ENCODE data around the gene PA2G4. TPM values are rescaled to one million over a fixed set of nuclear protein-coding genes. Genes with fewer than 3 reads are reported as not detected.
"Not testable (repeated sequence)": the region's sequence is repeated elsewhere in the genome, so short reads cannot be mapped to it uniquely, and the experiment has no call there.

Gene PA2G4
- total and polyA plus RNA-seq, 2 donors (not counting 3 experiments of a cell fraction or from before 2014, with no cell fraction given): 121 to 188 TPM

DNA sequence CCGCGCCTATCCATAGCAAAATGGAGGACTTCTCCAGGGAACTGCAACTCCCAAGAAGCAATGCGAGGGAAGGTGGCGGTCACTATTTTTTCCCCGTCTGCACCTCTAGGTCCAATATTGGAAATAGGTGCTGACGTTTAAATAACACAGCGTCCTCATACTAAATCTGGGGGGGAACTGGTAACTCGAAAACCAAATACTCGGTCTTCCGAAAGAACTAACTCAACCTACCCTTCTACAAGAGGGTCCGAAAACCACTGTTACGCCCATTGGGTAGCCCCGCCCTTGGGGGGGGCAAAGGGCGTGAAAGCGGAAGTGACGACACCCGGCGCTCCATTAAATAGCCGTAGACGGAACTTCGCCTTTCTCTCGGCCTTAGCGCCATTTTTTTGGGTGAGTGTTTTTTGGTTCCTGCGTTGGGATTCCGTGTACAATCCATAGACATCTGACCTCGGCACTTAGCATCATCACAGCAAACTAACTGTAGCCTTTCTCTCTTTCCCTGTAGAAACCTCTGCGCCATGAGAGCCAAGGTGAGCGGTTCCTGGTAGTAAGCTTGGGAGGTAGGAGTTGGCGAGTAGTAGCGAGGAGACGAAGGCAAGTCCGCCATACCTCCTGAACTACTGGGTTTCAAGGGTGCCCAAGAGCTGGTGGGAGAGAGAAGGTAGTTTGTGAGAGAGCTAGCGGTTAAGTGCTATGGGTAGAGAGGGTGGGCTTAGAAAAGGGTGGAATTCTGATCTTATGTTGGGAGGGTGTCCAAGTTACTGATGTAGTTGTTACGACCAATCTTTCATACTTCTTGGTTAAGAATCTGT is 12.1 kb downstream of the PA2G4 start, which contains the start of gene RPL41:
Gene RPL41 (plus strand): TSS at position 367 of the 815 bp plus-strand sequence.
- Histone ChIP-seq H3K4me1 (ENCODE audit: control insufficient read depth, extremely low read depth, insufficient read depth, low read length) (peaks cover 24% of the 10 kb centered on the region), H3K27me3 (ENCODE audit: control insufficient read depth in 2 of 2, insufficient read depth in 2 of 2, low read length in 2 of 2) (no peaks in the 10 kb centered on the region), H3K4me3 (replicated peaks in 1 of 3; ENCODE audit: insufficient read depth in 1 of 3, low read depth in 1 of 3, low read length in 3 of 3) (peak within 1 kb of the TSS; percentile 70 to 98 (median 72)), H2AFZ (ENCODE audit: low read depth, low read length) (peak within 1 kb of the TSS; percentile 22), H3K9me1 (replicated peaks; ENCODE audit: control insufficient read depth, extremely low read depth, insufficient read depth, low read length) (no peaks in the 10 kb centered on the region), H3K9me3 (replicated peaks; ENCODE audit: control insufficient read depth, insufficient read depth, low read length) (no peaks in the 10 kb centered on the region), H4K20me1 (replicated peaks; ENCODE audit: control insufficient read depth, extremely low read depth, insufficient read depth, low read length) (no peaks in the 10 kb centered on the region), H3K27ac (ENCODE audit: insufficient read depth, low read depth, low read length) (peak within 1 kb of the TSS; percentile 86), H3K9ac (replicated peaks; ENCODE audit: extremely low read depth, insufficient read depth, low read length) (peak within 1 kb of the TSS; percentile 95), H3K36me3 (ENCODE audit: control insufficient read depth in 2 of 2, extremely low read depth in 1 of 2, insufficient read depth in 2 of 2, low read length in 2 of 2) (peaks cover 3 to 14% of the 10 kb centered on the region in 2 experiments), H3K79me2 (ENCODE audit: control insufficient read depth, insufficient read depth, low read length) (peaks cover 24% of the 10 kb centered on the region), H3K4me2 (ENCODE audit: insufficient read depth, low read length) (peak within 1 kb of the TSS; percentile 66)
- intact Hi-C loops (cut with micrococcal nuclease) (loop anchor here (1.0 kb wide), 3 partner anchors 12 to 69 kb away; partner anchors contain the start of gene PA2G4), dilution Hi-C loops (cut with MboI; ENCODE audit: extremely low pct_ligation_motif_present, low sequenced_read_pairs) (no loop called here)
- DNase-seq (ENCODE audit: low read depth, low spot score) (peak; percentile 96), FAIRE-seq (peak; percentile 91)
- BruUV-seq (replicated peaks): TSS peak; percentile 77
- POLR2A ChIA-PET: interaction anchor here (0.6 to 4.0 kb wide), 4 partner anchors 12 to 143 kb away, joined by 3 to 37 read pairs (median 12); partner anchors contain the start of genes PA2G4, RAB5B and SMARCC2
- CTCF ChIA-PET: interaction anchor here (1.4 to 11.9 kb wide), 4 partner anchors 12 to 72 kb away, joined by 3 to 236 read pairs (median 18); partner anchors contain the start of genes PA2G4 and SMARCC2
- TF ChIP-seq POLR2A (IDR thresholded peaks at IDR 0.05; ENCODE audit: low read depth, low read length) (peak; percentile 100), POLR2AphosphoS5 (IDR thresholded peaks at IDR 0.05; ENCODE audit: insufficient read depth, low read depth, low read length) (peak; percentile 100), FOS (IDR thresholded peaks at IDR 0.05; ENCODE audit: borderline replicate concordance, insufficient read depth, low read length) (no peak)

DNA sequence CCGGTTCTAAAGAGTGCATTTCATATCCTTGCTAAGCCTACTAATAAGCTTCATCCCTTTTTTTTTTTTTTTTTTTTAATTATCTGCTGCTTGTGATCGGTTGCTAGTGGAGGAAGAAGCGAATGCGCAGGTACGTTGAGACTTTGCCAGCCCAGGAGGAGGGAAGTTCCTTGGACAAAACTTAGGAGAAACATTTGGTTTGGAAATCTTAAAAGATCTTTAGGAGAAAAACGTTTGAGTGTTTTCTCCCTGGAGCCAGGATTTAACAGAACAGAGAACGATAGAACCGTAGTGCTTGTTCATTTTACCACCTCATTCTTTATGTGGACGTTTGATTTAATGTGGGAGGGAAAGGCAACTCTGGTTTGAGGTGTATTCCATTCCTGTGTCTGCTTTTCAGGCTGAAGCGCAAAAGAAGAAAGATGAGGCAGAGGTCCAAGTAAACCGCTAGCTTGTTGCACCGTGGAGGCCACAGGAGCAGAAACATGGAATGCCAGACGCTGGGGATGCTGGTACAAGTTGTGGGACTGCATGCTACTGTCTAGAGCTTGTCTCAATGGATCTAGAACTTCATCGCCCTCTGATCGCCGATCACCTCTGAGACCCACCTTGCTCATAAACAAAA is 12.8 kb downstream of the PA2G4 start:
- not testable (repeated sequence) for H3K9me1 ChIP-seq (replicated peaks; ENCODE audit: control insufficient read depth, extremely low read depth, insufficient read depth, low read length)
- TSS peak; percentile 63 for BruUV-seq (replicated peaks)
- CTCF ChIA-PET: interaction anchor here (2.2 to 11.9 kb wide), 4 partner anchors 10 to 72 kb away, joined by 14 to 236 read pairs (median 27); partner anchors contain the start of genes ESYT1, PA2G4 and SMARCC2

More for the DNA sequence above, 12.8 kb downstream of the PA2G4 start:
- peak overlapping the region; percentile 95 for H3K9ac ChIP-seq (replicated peaks; ENCODE audit: extremely low read depth, insufficient read depth, low read length)
- H2AFZ ChIP-seq (ENCODE audit: low read depth, low read length); intact Hi-C loops (cut with micrococcal nuclease); DNase-seq (ENCODE audit: low read depth, low spot score); dilution Hi-C loops (cut with MboI; ENCODE audit: extremely low pct_ligation_motif_present, low sequenced_read_pairs); H3K9me3 ChIP-seq (replicated peaks; ENCODE audit: control insufficient read depth, insufficient read depth, low read length); H4K20me1 ChIP-seq (replicated peaks; ENCODE audit: control insufficient read depth, extremely low read depth, insufficient read depth, low read length); H3K27me3 ChIP-seq (ENCODE audit: control insufficient read depth in 2 of 2, insufficient read depth in 2 of 2, low read length in 2 of 2); FAIRE-seq: not testable (repeated sequence)
- H3K79me2 ChIP-seq (ENCODE audit: control insufficient read depth, insufficient read depth, low read length): peaks cover 24% of the 10 kb centered on the region
- H3K4me3 ChIP-seq (replicated peaks in 1 of 3; ENCODE audit: insufficient read depth in 1 of 3, low read depth in 1 of 3, low read length in 3 of 3): peak overlapping the region; percentile 70 to 98 (median 72)
- peaks cover 24% of the 10 kb centered on the region for H3K4me1 ChIP-seq (ENCODE audit: control insufficient read depth, extremely low read depth, insufficient read depth, low read length)
- H3K4me2 ChIP-seq (ENCODE audit: insufficient read depth, low read length): peak overlapping the region; percentile 66
- H3K27ac ChIP-seq (ENCODE audit: insufficient read depth, low read depth, low read length): peak overlapping the region; percentile 86
- H3K36me3 ChIP-seq (ENCODE audit: control insufficient read depth in 2 of 2, extremely low read depth in 1 of 2, insufficient read depth in 2 of 2, low read length in 2 of 2): peaks cover 0 to 15% of the 10 kb centered on the region in 2 experiments
- POLR2A ChIA-PET: interaction anchor here (0.7 to 4.0 kb wide), 4 partner anchors 11 to 143 kb away, joined by 3 to 37 read pairs (median 19); partner anchors contain the start of genes ESYT1, PA2G4, RAB5B and SMARCC2
